Loucy (cell line): Measurements from ENCODE around the gene MACROD2.

Experiments used
- H2AFZ ChIP-seq: fragments of 200-600 bp; sonication (generic); 2 replicates; pipeline ENCODE4 v1.6.0; 2016; ENCODE audit warnings: antibody characterized with exemption, mild to moderate bottlenecking, low read length, moderate library complexity
- H3F3A ChIP-seq: fragments of 200-600 bp; 2 replicates; pipeline ENCODE4 v1.6.0; 2016; ENCODE audit warnings: antibody characterized with exemption, low read depth, mild to moderate bottlenecking
- H3K27me3 ChIP-seq: fragments of 200-600 bp; sonication (generic); 2 replicates; pipeline ENCODE4 v1.6.1; 2014; ENCODE audit warnings: low read length, mild to moderate bottlenecking; ENCODE audit not compliant: insufficient read depth, poor library complexity, severe bottlenecking
- H3K36me3 ChIP-seq: fragments of 200-600 bp; sonication (generic); 2 replicates; pipeline ENCODE4 v1.6.1; 2016; ENCODE audit warnings: low read length; ENCODE audit not compliant: insufficient read depth
- H3K4me1 ChIP-seq: fragments of 200-600 bp; sonication (generic); 2 replicates; pipeline ENCODE4 v1.5.1; 2014; ENCODE audit warnings: low read length, mild to moderate bottlenecking; ENCODE audit not compliant: insufficient read depth, poor library complexity, severe bottlenecking
- H3K4me2 ChIP-seq: fragments of 200-600 bp; sonication (generic); 2 replicates; pipeline ENCODE4 v1.6.0; 2014; ENCODE audit warnings: antibody characterized with exemption, low read length, low read depth, mild to moderate bottlenecking; ENCODE audit not compliant: poor library complexity, severe bottlenecking
- H3K4me3 ChIP-seq: fragments of 200-600 bp; sonication (generic); 2 replicates; pipeline ENCODE4 v1.5.1; 2014; ENCODE audit warnings: low read length, mild to moderate bottlenecking, mixed read lengths; ENCODE audit not compliant: poor library complexity, severe bottlenecking
- H3K79me2 ChIP-seq: fragments of 200-600 bp; sonication (generic); 2 replicates; pipeline ENCODE4 v1.6.1; 2014; ENCODE audit warnings: low read length; ENCODE audit not compliant: insufficient read depth
- H3K9ac ChIP-seq: fragments of 200-600 bp; sonication (generic); 2 replicates; pipeline ENCODE4 v1.6.0; 2014; ENCODE audit warnings: mild to moderate bottlenecking, low read depth, low read length, moderate library complexity; ENCODE audit not compliant: poor library complexity, severe bottlenecking
- H3K9me2 ChIP-seq: fragments of 200-600 bp; sonication (generic); replicated peaks from 2 replicates; pipeline ENCODE4 v1.6.1; 2016; ENCODE audit warnings: low read depth, low read length, mixed read lengths
- H3K9me3 ChIP-seq: fragments of 200-600 bp; sonication (generic); 2 replicates; pipeline ENCODE4 v1.6.1; 2014; ENCODE audit warnings: mild to moderate bottlenecking, antibody characterized with exemption, low read length, low read depth; ENCODE audit not compliant: insufficient read depth
- H4K20me1 ChIP-seq: fragments of 200-600 bp; sonication (generic); 2 replicates; pipeline ENCODE4 v1.6.0; 2014; ENCODE audit warnings: antibody characterized with exemption, low read length, mild to moderate bottlenecking; ENCODE audit not compliant: insufficient read depth, poor library complexity, severe bottlenecking
- CTCF ChIP-seq: fragments of 200-600 bp; sonication (generic); conservative IDR thresholded peaks from 2 replicates; pipeline ENCODE4 v1.5.1; 2014; ENCODE audit warnings: mild to moderate bottlenecking, antibody characterized with exemption, low read length
- EZH2phosphoT487 ChIP-seq: fragments of 200-600 bp; IDR thresholded peaks from 2 replicates; pipeline ENCODE4 v1.6.1; 2018; ENCODE audit warnings: antibody characterized with exemption, mild to moderate bottlenecking, moderate library complexity, borderline replicate concordance

The MACROD2 gene

GRCh38 chr20:15848995-15849610, 1853.8 kb downstream of the MACROD2 start:
- Histone ChIP-seq H3K9ac (no peak overlapping the region), H3K9me2 (no peaks in the 10 kb centered on the region), H3K4me2 (no peak overlapping the region), H4K20me1 (no peaks in the 10 kb centered on the region), H3K9me3 (no peaks in the 10 kb centered on the region; the same call in 1 of the 2 replicates), H2AFZ (no peak overlapping the region), H3F3A (no peaks in the 10 kb centered on the region), H3K27me3 (no peaks in the 10 kb centered on the region), H3K79me2 (no peaks in the 10 kb centered on the region), H3K36me3 (no peaks in the 10 kb centered on the region), H3K4me1 (no peaks in the 10 kb centered on the region), H3K4me3 (no peak overlapping the region)
- TF ChIP-seq CTCF (no peak), EZH2phosphoT487 (no peak)

DNA sequence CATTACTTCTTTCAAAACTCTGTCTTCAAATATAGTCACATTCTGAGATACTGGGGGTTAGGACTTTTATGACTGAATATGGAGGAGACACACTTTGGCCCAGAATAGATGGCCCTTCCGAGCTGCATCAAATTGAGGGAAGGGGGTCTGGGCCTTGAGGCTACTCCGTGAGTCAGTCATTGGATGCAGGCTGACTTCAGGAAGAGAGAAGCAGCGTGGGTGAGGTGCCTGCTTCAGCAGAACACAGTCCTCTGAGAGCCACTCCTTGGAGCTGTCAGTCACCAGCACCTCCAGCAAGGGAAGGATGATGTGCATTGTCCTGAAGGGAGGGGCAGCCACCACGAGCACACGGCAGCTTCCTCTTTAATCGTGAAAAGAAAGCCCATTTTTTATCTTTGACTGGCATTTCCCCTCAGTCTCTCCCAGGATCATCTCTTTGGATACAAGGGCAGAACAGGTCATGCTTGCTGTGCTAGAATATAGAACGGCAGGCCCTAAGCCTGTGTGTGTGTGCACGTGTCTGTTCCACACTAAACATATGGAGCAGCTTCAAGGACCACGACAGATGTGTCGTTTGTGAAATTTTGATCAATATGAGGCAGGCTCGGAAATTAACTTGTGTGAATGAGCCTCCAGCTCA, 1856.4 kb downstream of the MACROD2 start:
- Histone ChIP-seq H3K27me3 (no peaks in the 10 kb centered on the region), H4K20me1 (no peaks in the 10 kb centered on the region), H3K9me3 (no peaks in the 10 kb centered on the region; the same call in 1 of the 2 replicates), H3K79me2 (no peaks in the 10 kb centered on the region), H3K4me1 (no peaks in the 10 kb centered on the region), H3K4me2 (no peak overlapping the region), H3K36me3 (no peaks in the 10 kb centered on the region), H3K9ac (no peak overlapping the region), H2AFZ (no peak overlapping the region), H3F3A (no peaks in the 10 kb centered on the region), H3K4me3 (no peak overlapping the region), H3K9me2 (no peaks in the 10 kb centered on the region)
- TF ChIP-seq CTCF: no peak
- no peak for TF ChIP-seq EZH2phosphoT487

DNA sequence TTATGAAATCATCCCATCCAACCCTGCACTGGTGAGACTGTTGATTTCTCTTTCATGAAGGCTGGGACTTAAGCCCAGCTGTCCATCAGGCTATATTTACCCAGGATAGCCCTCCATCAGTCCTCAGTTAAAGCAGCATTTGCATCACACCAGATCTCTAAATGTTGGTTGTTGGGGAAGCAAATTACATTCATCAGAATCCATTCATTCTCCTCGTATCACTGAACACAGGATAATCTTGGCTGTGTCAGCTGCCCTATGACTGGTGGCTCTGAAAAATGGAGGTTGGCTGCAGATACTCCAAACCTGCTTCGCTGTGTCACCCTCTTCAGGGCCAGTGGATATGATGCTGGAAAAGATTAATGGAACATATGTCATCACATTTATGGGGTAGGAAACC, 1859.6 kb downstream of the MACROD2 start:
- Histone ChIP-seq H3K4me1 (no peaks in the 10 kb centered on the region), H3K4me3 (no peak overlapping the region), H3K9ac (no peak overlapping the region), H3K9me3 (no peaks in the 10 kb centered on the region; the same call in 1 of the 2 replicates), H3F3A (no peaks in the 10 kb centered on the region), H3K4me2 (no peak overlapping the region), H2AFZ (no peak overlapping the region), H3K79me2 (no peaks in the 10 kb centered on the region), H3K9me2 (no peaks in the 10 kb centered on the region), H3K36me3 (no peaks in the 10 kb centered on the region), H4K20me1 (no peaks in the 10 kb centered on the region), H3K27me3 (no peaks in the 10 kb centered on the region)
- TF ChIP-seq EZH2phosphoT487: no peak
- no peak for TF ChIP-seq CTCF
